UCSD-AML1 (cell line): ENCODE measurements around the gene EXOC4.
"Not testable (repeated sequence)": the region's sequence is repeated elsewhere in the genome, so short reads cannot be mapped to it uniquely, and the experiment has no call there.

Experiments used
- DNase-seq: peaks from one replicate; lab custom pipeline; 2025; ENCODE audit not compliant: unreplicated experiment; lab: John Stamatoyannopoulos, UW

EXOC4 gene

GRCh38 chr7:133275008-133275407, 22.1 kb downstream of the EXOC4 start:
- no peak for DNase-seq

GRCh38 chr7:133275446-133276095, 22.7 kb downstream of the EXOC4 start:
- DNase-seq: no peak

- not testable (repeated sequence) for DNase-seq
These were observed 26.1 kb downstream of the EXOC4 start for GRCh38 chr7:133278975-133279374.

- DNase-seq: no peak
These were observed 29.2 kb downstream of the EXOC4 start for GRCh38 chr7:133282094-133282493.

- no peak for DNase-seq
These were observed 31.2 kb downstream of the EXOC4 start for GRCh38 chr7:133284092-133284491.

- DNase-seq: no peak
These were observed 36.1 kb downstream of the EXOC4 start for GRCh38 chr7:133288970-133289369.

GRCh38 chr7:133290041-133290440, 37.2 kb downstream of the EXOC4 start:
- no peak for DNase-seq

GRCh38 chr7:133290676-133291333, 37.9 kb downstream of the EXOC4 start:
- DNase-seq: no peak

GRCh38 chr7:133292631-133293030, 39.8 kb downstream of the EXOC4 start:
- no peak for DNase-seq

GRCh38 chr7:133293384-133294160, 40.7 kb downstream of the EXOC4 start:
- no peak for DNase-seq

- no peak for DNase-seq
These were observed 41.4 kb downstream of the EXOC4 start for GRCh38 chr7:133294234-133294633.

GRCh38 chr7:133295484-133295883, 42.6 kb downstream of the EXOC4 start:
- DNase-seq: no peak

- DNase-seq: no peak
These were observed 44.2 kb downstream of the EXOC4 start for GRCh38 chr7:133297093-133297492.

GRCh38 chr7:133298080-133298479, 45.2 kb downstream of the EXOC4 start:
- no peak for DNase-seq

GRCh38 chr7:133299676-133300075, 46.8 kb downstream of the EXOC4 start:
- no peak for DNase-seq

- no peak for DNase-seq
These were observed 47.2 kb downstream of the EXOC4 start for GRCh38 chr7:133300088-133300487.

- DNase-seq: no peak
These were observed 47.9 kb downstream of the EXOC4 start for GRCh38 chr7:133300811-133301210.

GRCh38 chr7:133301444-133301843, 48.6 kb downstream of the EXOC4 start:
- DNase-seq: no peak

- no peak for DNase-seq
These were observed 50.5 kb downstream of the EXOC4 start for GRCh38 chr7:133303372-133303771.

GRCh38 chr7:133303931-133304330, 51.1 kb downstream of the EXOC4 start:
- no peak for DNase-seq

GRCh38 chr7:133309333-133309732, 56.5 kb downstream of the EXOC4 start:
- no peak for DNase-seq

GRCh38 chr7:133310232-133310862, 57.5 kb downstream of the EXOC4 start:
- DNase-seq: no peak
